HG03571 (cell line): Measurements from ENCODE around the gene PON1.

Source experiments
- ATAC-seq: cut with Tn5 transposase; IDR thresholded peaks from one replicate; pipeline ENCODE4 v1.9.1; 2021; ENCODE audit not compliant: unreplicated experiment

The PON1 gene

GRCh38 chr7:95261895-95262415 is 62.4 kb downstream of the PON1 start:
- ATAC-seq: no peak

GRCh38 chr7:95255691-95256090 is 68.6 kb downstream of the PON1 start:
- ATAC-seq: no peak

GRCh38 chr7:95253986-95254385 is 70.3 kb downstream of the PON1 start:
- no peak for ATAC-seq

- no peak for ATAC-seq
Measured at GRCh38 chr7:95251966-95252365, 72.4 kb downstream of the PON1 start.

GRCh38 chr7:95250571-95250970 is 73.8 kb downstream of the PON1 start:
- ATAC-seq: no peak
